Esophagus muscularis mucosa (tissue), 4 donors: ENCODE measurements around the gene DPP9. TPM values are rescaled to one million over a fixed set of nuclear protein-coding genes. Genes with fewer than 3 reads are reported as not detected.

Experiments
- DNase-seq: peaks from one replicate; pipeline ENCODE4 v3.0.0-alpha.2; 2017; ENCODE audit errors: extremely low spot score
- H3K27ac ChIP-seq, 4 donors: fragments of 200-600 bp; sonication (generic); replicated peaks in 1 of 4; 1 replicate in 3 of 4; 2 replicates in 1 of 4; pipeline ENCODE4 v1.5.1; 2016 to 2019; ENCODE audit warnings: mild to moderate bottlenecking in 1 of 4
- H3K27me3 ChIP-seq, 4 donors: fragments of 200-600 bp; sonication (generic); one replicate each; pipeline versions ENCODE4 v1.5.1 to v1.6.0; 2016 to 2019
- H3K36me3 ChIP-seq, 4 donors: fragments of 200-600 bp; sonication (generic); one replicate each; pipeline ENCODE4 v1.5.1; 2016 to 2019
- H3K4me1 ChIP-seq, 4 donors: fragments of 200-600 bp; sonication (generic); one replicate each; pipeline ENCODE4 v1.5.1; 2016 to 2019
- H3K4me3 ChIP-seq, 4 donors: fragments of 200-600 bp; sonication (generic); 1 replicate in 2 of 4; 2 replicates in 2 of 4; pipeline ENCODE4 v1.5.1; 2016 to 2019; ENCODE audit warnings: mild to moderate bottlenecking in 4 of 4, moderate library complexity in 1 of 4
- H3K9me3 ChIP-seq, 4 donors: fragments of 200-600 bp; sonication (generic); 1 replicate in 3 of 4; 2 replicates in 1 of 4; pipeline ENCODE4 v1.5.1; 2016 to 2019
- EP300 ChIP-seq: sonication (generic); formaldehyde crosslinking; IDR thresholded peaks from one replicate; pipeline ENCODE4 v1.6.1; 2017; ENCODE audit warnings: antibody characterized with exemption
- POLR2A ChIP-seq: fragments of 450-650 bp; IDR thresholded peaks from one replicate; pipeline ENCODE4 v1.6.1; 2017; ENCODE audit warnings: antibody characterized with exemption, moderate library complexity, mild to moderate bottlenecking, low read depth
- POLR2AphosphoS5 ChIP-seq, 2 donors: sonication (generic); formaldehyde crosslinking; IDR thresholded peaks; one replicate each; pipeline ENCODE4 v1.6.1; 2017; ENCODE audit warnings: antibody characterized with exemption in 2 of 2
- WGBS: methylation state at CpG from one replicate; pipeline ENCODE4 v1.1.5; 2018; 5-methylcytosine and 5-hydroxymethylcytosine counted together
- intact Hi-C: fragments of 100-400 bp; cut with DNase I; formaldehyde crosslinking; loops from one replicate; pipeline ENCODE4 v1.15.1; 2023
- total RNA-seq, 4 donors: library from RNA; depleted of rRNA; stranded (reverse); fragments of >200 nt; gene quantifications; one replicate each; pipeline versions ENCODE4 v1.1.0 to v1.2.1, GENCODE V29; 2016
- TF ChIP-seq, protein P1 (sequence below), 3 experiments: fragments of 200-600 bp in 2 of 3; fragments of 450-650 bp in 1 of 3; sonication (generic) in 2 of 3; IDR thresholded peaks; one replicate each; pipeline ENCODE4 v1.5.1; 2017 to 2019; ENCODE audit warnings: antibody characterized with exemption in 3 of 3, mild to moderate bottlenecking in 2 of 3, moderate library complexity in 1 of 3

The DPP9 gene
- total RNA-seq, 4 donors from 2014 or later, result 42.4 to 106 (median 56.0) TPM

DNA sequence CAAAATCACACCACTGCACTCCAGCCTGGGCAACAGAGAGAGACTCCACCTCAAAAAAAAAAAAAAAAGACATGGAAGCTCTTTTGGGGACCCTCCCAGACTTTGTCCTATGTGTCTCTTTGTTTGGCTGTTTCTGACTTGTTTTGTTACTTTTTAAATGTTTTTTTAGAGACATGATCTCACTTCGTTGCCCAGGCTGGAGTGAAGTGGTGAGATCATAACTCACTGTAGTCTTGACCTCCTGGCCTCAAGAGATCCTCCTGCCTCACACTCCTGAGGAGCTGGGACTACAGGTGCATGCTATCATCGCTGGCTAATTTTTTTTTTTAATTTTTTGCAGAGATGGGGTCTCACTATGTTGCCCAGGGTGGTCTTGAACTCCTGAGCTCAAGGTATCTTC, 16.4 kb upstream of the DPP9 start:
- no peak for TF ChIP-seq POLR2A
- no peak for TF ChIP-seq POLR2AphosphoS5 (IDR thresholded peaks at IDR 0.05)
- TF ChIP-seq EP300, result no peak
- TF ChIP-seq, protein P1, sequence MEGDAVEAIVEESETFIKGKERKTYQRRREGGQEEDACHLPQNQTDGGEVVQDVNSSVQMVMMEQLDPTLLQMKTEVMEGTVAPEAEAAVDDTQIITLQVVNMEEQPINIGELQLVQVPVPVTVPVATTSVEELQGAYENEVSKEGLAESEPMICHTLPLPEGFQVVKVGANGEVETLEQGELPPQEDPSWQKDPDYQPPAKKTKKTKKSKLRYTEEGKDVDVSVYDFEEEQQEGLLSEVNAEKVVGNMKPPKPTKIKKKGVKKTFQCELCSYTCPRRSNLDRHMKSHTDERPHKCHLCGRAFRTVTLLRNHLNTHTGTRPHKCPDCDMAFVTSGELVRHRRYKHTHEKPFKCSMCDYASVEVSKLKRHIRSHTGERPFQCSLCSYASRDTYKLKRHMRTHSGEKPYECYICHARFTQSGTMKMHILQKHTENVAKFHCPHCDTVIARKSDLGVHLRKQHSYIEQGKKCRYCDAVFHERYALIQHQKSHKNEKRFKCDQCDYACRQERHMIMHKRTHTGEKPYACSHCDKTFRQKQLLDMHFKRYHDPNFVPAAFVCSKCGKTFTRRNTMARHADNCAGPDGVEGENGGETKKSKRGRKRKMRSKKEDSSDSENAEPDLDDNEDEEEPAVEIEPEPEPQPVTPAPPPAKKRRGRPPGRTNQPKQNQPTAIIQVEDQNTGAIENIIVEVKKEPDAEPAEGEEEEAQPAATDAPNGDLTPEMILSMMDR (IDR thresholded peaks at IDR 0.05), result no peak
- H3K27me3 ChIP-seq, result peaks cover 0 to 22% (median 0%) of the 10 kb centered on the region in 4 donors
- no peaks in the 10 kb centered on the region for H3K9me3 ChIP-seq
- no peak overlapping the region for H3K27ac ChIP-seq
- peaks cover 13 to 26% (median 21%) of the 10 kb centered on the region in 4 donors for H3K4me1 ChIP-seq
- intact Hi-C loops, result no loop called here
- no peaks in the 10 kb centered on the region for H3K36me3 ChIP-seq
- whole genome bisulfite sequencing, result 77% methylated on average over 2 of the region's 2 CpGs
- no peak for DNase-seq
- no peak overlapping the region for H3K4me3 ChIP-seq

DNA sequence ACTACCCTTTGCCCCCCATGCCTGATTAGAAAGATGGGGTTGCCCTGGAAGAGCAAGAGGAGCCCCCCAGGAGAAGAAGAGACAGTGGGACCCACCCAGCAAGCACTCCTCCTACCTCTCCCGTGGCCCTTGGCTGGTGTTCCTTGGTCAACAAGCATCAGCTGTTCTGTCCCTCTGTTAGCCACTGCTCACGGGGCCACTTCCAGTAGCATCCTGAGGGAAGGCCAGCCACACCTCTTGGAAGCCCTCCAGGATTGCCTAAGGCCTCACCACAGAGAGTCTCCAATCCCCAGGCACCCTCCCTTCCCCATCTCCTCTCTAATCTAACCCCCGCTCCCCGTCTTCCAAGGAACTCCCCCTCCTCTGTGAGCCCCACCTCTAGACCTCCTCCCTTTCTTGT, 15.1 kb upstream of the DPP9 start:
- H3K27ac ChIP-seq, result no peak overlapping the region
- 44% methylated on average over 4 of the region's 4 CpGs for WGBS
- intact Hi-C loops, result loop anchor here (10.0 kb wide), 1 partner anchor 126 kb away; the partner anchor contains the start of gene PLIN3

DNA sequence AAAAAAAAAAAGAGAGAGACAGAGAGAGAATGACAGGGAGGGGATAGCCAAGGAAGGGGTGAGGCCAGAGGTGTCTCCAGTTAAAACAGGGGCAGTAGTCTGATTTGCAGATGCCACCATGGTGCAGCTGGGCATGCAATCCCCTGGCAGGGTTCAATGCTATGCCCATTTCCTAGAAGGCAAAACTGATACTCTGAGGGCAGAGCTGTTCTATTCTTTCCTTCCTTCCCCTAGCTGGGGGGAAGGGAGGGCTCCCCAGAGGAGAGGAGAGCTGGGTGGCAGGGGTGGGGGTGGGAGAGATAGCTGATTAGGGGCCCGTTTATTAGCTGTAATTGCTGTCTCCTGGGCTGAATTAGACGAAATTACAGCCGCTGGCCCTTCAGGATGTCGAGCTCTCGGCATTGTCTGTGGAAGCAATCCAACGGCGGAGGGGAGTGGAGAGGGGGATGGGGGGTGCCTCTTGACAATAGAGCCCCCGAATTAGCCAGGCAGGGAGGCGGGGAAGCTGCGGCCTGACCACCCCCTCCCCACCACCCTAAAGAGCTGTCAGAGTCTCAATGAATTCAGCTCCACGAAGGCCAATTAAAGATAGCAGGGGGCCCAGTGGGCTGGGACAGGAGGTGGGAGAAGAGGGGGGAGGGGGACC, 14.4 kb upstream of the DPP9 start:
- TF ChIP-seq POLR2A (no peak), EP300 (no peak), POLR2AphosphoS5 (IDR thresholded peaks at IDR 0.05) (no peak)
- TF ChIP-seq, protein P1 (IDR thresholded peaks at IDR 0.05), result no peak
- Histone ChIP-seq H3K4me1 (peaks cover 4 to 10% (median 8%) of the 10 kb centered on the region in 4 donors), H3K4me3 (no peak overlapping the region), H3K9me3 (no peaks in the 10 kb centered on the region), H3K36me3 (no peaks in the 10 kb centered on the region), H3K27me3 (peaks cover 0 to 22% (median 0%) of the 10 kb centered on the region in 4 donors), H3K27ac (no peak overlapping the region)
- DNase-seq, result no peak
- intact Hi-C loops, result loop anchor here (10.0 kb wide), 1 partner anchor 127 kb away; the partner anchor contains the start of gene PLIN3
- WGBS, result 16% methylated on average over 11 of the region's 11 CpGs

More for the DNA sequence above, 15.1 kb upstream of the DPP9 start:
- Histone ChIP-seq H3K4me1 (peaks cover 4 to 12% (median 10%) of the 10 kb centered on the region in 4 donors), H3K36me3 (no peaks in the 10 kb centered on the region), H3K27me3 (peaks cover 0 to 22% (median 0%) of the 10 kb centered on the region in 4 donors), H3K4me3 (no peak overlapping the region), H3K9me3 (no peaks in the 10 kb centered on the region)
- no peak for TF ChIP-seq POLR2A
- no peak for TF ChIP-seq POLR2AphosphoS5 (IDR thresholded peaks at IDR 0.05)
- no peak for DNase-seq

DNA sequence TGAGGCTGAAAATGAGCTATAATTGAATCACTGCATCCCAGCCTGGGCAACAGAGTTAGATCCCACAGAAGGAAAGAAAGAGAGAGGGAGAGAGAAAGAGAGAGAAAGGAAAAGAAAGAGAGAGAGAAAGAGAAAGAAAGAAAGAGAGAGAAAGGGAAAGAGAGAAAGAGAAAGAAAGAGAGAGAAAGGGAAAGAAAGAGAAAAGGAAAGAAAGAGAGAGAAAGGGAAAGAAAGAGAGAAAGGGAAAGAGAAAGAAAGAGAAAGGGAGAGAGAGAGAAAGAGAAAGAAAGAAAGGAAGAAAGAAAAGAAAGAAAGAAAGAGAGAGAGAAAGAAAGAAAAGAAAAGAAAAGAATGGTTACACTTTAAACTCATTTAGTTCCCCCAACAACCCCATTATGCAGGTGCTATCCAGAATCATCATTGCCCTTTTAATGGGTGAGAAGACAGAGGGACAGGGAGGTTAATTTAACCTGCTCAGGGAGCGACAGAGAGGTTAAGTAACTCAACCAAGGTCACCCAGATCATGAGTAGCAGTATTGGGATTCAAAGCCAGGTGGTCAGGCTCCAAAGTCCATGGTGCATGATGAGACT, 10.2 kb upstream of the DPP9 start:
- no peak overlapping the region for H3K27ac ChIP-seq
- H3K36me3 ChIP-seq, result no peaks in the 10 kb centered on the region
- no peak for TF ChIP-seq EP300
- no peak for TF ChIP-seq POLR2A
- TF ChIP-seq POLR2AphosphoS5 (IDR thresholded peaks at IDR 0.05), result no peak
- TF ChIP-seq, protein P1 (IDR thresholded peaks at IDR 0.05), result no peak
- WGBS, result 76% methylated on average over 1 of the region's 1 CpG
- intact Hi-C loops, result loop anchor here (10.0 kb wide), 1 partner anchor 131 kb away; the partner anchor contains the start of gene PLIN3
- no peaks in the 10 kb centered on the region for H3K9me3 ChIP-seq
- DNase-seq, result no peak
- peaks cover 3 to 12% (median 7%) of the 10 kb centered on the region in 4 donors for H3K4me1 ChIP-seq
- no peak overlapping the region for H3K4me3 ChIP-seq
- peaks cover 0 to 22% (median 0%) of the 10 kb centered on the region in 4 donors for H3K27me3 ChIP-seq

DNA sequence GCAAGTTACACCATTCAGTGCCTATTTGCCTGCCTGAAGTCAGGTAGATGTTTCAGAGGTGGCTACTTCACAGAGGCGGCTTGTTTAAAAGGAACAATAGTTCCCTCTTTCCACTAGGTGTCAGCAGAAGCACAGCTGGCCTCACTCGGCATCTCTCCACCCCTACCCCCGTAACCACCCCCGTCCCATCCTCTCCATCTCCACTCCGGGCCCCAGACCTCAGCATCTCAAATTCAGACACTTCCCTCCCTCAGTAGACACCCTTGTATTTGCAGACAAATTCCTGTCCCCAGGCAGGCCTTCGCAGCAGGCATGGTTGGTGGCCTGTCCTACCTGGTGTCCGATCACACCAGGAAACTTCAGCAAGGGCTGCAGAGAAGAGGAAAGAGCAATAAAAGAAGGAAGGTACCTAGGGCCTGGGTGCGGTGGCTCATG, 9.1 kb upstream of the DPP9 start:
- WGBS, result 18% methylated on average over 6 of the region's 8 CpGs
- no peaks in the 10 kb centered on the region for H3K36me3 ChIP-seq
- no peak overlapping the region for H3K27ac ChIP-seq
- no peak for DNase-seq
- peaks cover 0 to 12% (median 0%) of the 10 kb centered on the region in 4 donors for H3K27me3 ChIP-seq
- no peaks in the 10 kb centered on the region for H3K9me3 ChIP-seq
- intact Hi-C loops, result loop anchor here (1.0 to 10.0 kb wide), 2 partner anchors 58 to 132 kb away; partner anchors contain the start of gene PLIN3
- TF ChIP-seq, protein P1 (IDR thresholded peaks at IDR 0.05), result peak; percentile 64 to 81 (median 76)
- TF ChIP-seq EP300, result no peak
- peaks cover 3 to 12% (median 7%) of the 10 kb centered on the region in 4 donors for H3K4me1 ChIP-seq
- peak overlapping the region in 3 of 4 donors; percentile 12 to 24 (median 18) for H3K4me3 ChIP-seq
